Ovary (tissue), 3 donors: Measurements from ENCODE around the gene LACTB.

Experiments used
- POLR2A ChIP-seq: fragments of 450-650 bp; IDR thresholded peaks from one replicate; pipeline ENCODE4 v1.6.1; 2017; ENCODE audit warnings: antibody characterized with exemption, mild to moderate bottlenecking, moderate library complexity
- TF ChIP-seq, protein P1 (sequence below), 3 donors: fragments of 450-650 bp in 2 of 3; fragments of 200-600 bp in 1 of 3; IDR thresholded peaks; one replicate each; pipeline versions ENCODE4 v1.5.1 to v1.8.0; 2016 to 2022; ENCODE audit warnings: antibody characterized with exemption in 3 of 3, mild to moderate bottlenecking in 1 of 3
- donor health status: DM: no; HTN: no; CAD: no.

DNA sequence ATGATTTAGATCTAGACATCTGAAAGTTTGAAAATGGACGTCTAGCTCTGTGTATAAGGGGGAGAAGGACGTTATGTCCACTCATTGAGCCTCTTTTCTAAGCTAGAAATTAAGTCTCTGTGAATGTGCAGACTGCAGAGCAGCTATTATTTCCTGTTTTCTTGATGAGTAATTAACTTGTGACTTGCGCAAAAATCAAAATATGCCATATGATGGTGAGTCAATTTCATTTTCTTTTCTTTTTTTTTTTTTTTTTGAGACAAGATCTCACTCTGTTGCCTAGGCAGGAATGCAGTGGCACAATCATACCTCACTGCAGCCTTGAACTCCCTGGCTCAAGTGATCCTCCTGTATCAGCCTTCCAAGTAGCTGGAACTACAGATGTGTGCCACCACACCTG lies 14.1 kb downstream of the LACTB start:
- TF ChIP-seq, protein P1, sequence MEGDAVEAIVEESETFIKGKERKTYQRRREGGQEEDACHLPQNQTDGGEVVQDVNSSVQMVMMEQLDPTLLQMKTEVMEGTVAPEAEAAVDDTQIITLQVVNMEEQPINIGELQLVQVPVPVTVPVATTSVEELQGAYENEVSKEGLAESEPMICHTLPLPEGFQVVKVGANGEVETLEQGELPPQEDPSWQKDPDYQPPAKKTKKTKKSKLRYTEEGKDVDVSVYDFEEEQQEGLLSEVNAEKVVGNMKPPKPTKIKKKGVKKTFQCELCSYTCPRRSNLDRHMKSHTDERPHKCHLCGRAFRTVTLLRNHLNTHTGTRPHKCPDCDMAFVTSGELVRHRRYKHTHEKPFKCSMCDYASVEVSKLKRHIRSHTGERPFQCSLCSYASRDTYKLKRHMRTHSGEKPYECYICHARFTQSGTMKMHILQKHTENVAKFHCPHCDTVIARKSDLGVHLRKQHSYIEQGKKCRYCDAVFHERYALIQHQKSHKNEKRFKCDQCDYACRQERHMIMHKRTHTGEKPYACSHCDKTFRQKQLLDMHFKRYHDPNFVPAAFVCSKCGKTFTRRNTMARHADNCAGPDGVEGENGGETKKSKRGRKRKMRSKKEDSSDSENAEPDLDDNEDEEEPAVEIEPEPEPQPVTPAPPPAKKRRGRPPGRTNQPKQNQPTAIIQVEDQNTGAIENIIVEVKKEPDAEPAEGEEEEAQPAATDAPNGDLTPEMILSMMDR (IDR thresholded peaks at IDR 0.05), result no peak
- TF ChIP-seq POLR2A, result no peak
